ENCODE data around the gene PBRM1.

GRCh38 chr3:52546111-52546901 is 139.4 kb downstream of the PBRM1 start:
- TF ChIP-seq CTCF (conservative IDR thresholded peaks at IDR 0.05) (no peak), EZH2 (IDR thresholded peaks at IDR 0.05; ENCODE audit: low read depth) (no peak)
